Type B pancreatic cell (in vitro differentiated cells): ENCODE results near the gene GJB4. TPM values are rescaled to one million over a fixed set of nuclear protein-coding genes. Genes with fewer than 3 reads are reported as not detected.

Experiments used
- DNase-seq: peaks from one replicate; pipeline ENCODE4 v3.0.0; 2021; ENCODE audit warnings: mixed read lengths; ENCODE audit not compliant: unreplicated experiment; ENCODE audit errors: extremely low spot score
- H3K27ac Mint-ChIP-seq: 2 replicates; pipeline ENCODE4 v1.8.0; 2021; ENCODE audit warnings: mild to moderate bottlenecking, mixed read lengths
- H3K27me3 Mint-ChIP-seq: 2 replicates; pipeline ENCODE4 v1.8.0; 2021; ENCODE audit warnings: mixed read lengths
- H3K36me3 Mint-ChIP-seq: 2 replicates; pipeline ENCODE4 v1.8.0; 2021; ENCODE audit warnings: mixed read lengths
- H3K4me1 Mint-ChIP-seq: one replicate; pipeline ENCODE4 v1.8.0; 2021; ENCODE audit warnings: mixed read lengths; ENCODE audit not compliant: unreplicated experiment
- H3K4me3 Mint-ChIP-seq: 2 replicates; pipeline ENCODE4 v1.8.0; 2021; ENCODE audit warnings: mild to moderate bottlenecking, mixed read lengths
- H3K9me3 Mint-ChIP-seq: 2 replicates; pipeline ENCODE4 v1.8.0; 2021; ENCODE audit warnings: mixed read lengths
- total RNA-seq: library from RNA; stranded (reverse); gene quantifications from 2 replicates; pipeline ENCODE4 v1.2.1, GENCODE V29; 2021; ENCODE audit warnings: low replicate concordance
- TF ChIP-seq, protein P1 (sequence below): fragments of 200-600 bp; sonication (generic); conservative IDR thresholded peaks from 2 replicates; pipeline ENCODE4 v1.5.0; 2021; ENCODE audit warnings: antibody characterized with exemption, mild to moderate bottlenecking

GJB4 gene
- total RNA-seq, 1 donor from 2014 or later = 0.48 TPM

GRCh38 chr1:34742667-34743270 is 16.8 kb upstream of the GJB4 start:
- DNase-seq = peak; percentile 92
- H3K27me3 Mint-ChIP-seq = peaks cover 31% of the 10 kb centered on the region
- no peak overlapping the region for H3K4me3 Mint-ChIP-seq
- peaks cover 5% of the 10 kb centered on the region for H3K4me1 Mint-ChIP-seq
- TF ChIP-seq, protein P1, sequence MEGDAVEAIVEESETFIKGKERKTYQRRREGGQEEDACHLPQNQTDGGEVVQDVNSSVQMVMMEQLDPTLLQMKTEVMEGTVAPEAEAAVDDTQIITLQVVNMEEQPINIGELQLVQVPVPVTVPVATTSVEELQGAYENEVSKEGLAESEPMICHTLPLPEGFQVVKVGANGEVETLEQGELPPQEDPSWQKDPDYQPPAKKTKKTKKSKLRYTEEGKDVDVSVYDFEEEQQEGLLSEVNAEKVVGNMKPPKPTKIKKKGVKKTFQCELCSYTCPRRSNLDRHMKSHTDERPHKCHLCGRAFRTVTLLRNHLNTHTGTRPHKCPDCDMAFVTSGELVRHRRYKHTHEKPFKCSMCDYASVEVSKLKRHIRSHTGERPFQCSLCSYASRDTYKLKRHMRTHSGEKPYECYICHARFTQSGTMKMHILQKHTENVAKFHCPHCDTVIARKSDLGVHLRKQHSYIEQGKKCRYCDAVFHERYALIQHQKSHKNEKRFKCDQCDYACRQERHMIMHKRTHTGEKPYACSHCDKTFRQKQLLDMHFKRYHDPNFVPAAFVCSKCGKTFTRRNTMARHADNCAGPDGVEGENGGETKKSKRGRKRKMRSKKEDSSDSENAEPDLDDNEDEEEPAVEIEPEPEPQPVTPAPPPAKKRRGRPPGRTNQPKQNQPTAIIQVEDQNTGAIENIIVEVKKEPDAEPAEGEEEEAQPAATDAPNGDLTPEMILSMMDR = peak; percentile 98
- no peak overlapping the region for H3K27ac Mint-ChIP-seq
- H3K36me3 Mint-ChIP-seq = no peaks in the 10 kb centered on the region
- H3K9me3 Mint-ChIP-seq = no peaks in the 10 kb centered on the region

- DNase-seq = no peak
- H3K4me1 Mint-ChIP-seq = peaks cover 5% of the 10 kb centered on the region
- H3K4me3 Mint-ChIP-seq = no peak overlapping the region
- H3K27me3 Mint-ChIP-seq = peaks cover 41% of the 10 kb centered on the region
- H3K9me3 Mint-ChIP-seq = no peaks in the 10 kb centered on the region
- H3K36me3 Mint-ChIP-seq = no peaks in the 10 kb centered on the region
- TF ChIP-seq, protein P1 = no peak
- H3K27ac Mint-ChIP-seq = no peak overlapping the region
These were observed 15.8 kb upstream of the GJB4 start for GRCh38 chr1:34743775-34744174.

DNA sequence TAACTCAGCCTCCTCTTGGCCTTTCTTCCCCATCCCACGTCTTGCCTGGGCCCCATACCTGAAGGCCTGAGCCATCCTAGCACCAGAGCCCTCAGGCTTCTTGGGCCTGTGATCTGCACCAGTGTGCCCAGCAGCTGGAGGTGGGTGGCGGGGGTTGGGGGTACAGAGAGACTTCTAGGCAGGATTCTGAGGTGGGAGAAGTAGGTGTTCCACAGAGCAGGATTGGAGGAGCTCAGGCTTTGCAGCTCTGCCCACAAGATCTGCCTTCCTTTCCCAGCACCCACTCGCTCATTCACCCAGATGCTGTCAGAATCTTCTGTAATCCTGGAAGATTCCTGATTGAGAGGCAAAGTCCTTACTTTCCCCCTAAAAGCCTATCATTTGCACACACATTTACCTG is 14.7 kb upstream of the GJB4 start:
- H3K27ac Mint-ChIP-seq = no peak overlapping the region
- DNase-seq = no peak
- H3K4me3 Mint-ChIP-seq = no peak overlapping the region
- no peaks in the 10 kb centered on the region for H3K9me3 Mint-ChIP-seq
- TF ChIP-seq, protein P1 = no peak
- H3K4me1 Mint-ChIP-seq = peaks cover 5% of the 10 kb centered on the region
- no peaks in the 10 kb centered on the region for H3K36me3 Mint-ChIP-seq
- peaks cover 49% of the 10 kb centered on the region for H3K27me3 Mint-ChIP-seq

DNA sequence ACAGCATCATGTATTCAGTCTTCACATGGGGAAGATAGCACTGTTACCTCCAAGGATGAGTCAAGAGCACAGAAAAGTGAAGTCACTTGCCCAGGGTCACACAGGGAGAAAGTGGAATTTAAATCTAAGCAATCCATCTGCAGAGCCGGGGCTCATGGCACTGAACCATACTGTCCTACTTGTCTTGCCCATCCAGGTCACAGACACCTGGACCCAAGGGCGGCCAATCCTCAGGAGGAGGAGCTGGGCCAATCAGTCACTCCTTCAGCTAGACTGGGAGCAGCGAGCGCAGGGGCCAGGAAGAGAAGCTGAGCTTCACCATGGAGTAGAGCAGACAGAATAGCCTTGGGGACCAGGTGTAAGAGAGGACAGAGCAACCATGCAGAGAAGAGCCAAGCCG is 13.9 kb upstream of the GJB4 start:
- H3K4me3 Mint-ChIP-seq = no peak overlapping the region
- no peaks in the 10 kb centered on the region for H3K4me1 Mint-ChIP-seq
- peaks cover 48% of the 10 kb centered on the region for H3K27me3 Mint-ChIP-seq
- H3K27ac Mint-ChIP-seq = no peak overlapping the region
- DNase-seq = no peak
- H3K9me3 Mint-ChIP-seq = no peaks in the 10 kb centered on the region
- no peaks in the 10 kb centered on the region for H3K36me3 Mint-ChIP-seq
- TF ChIP-seq, protein P1 = no peak

DNA sequence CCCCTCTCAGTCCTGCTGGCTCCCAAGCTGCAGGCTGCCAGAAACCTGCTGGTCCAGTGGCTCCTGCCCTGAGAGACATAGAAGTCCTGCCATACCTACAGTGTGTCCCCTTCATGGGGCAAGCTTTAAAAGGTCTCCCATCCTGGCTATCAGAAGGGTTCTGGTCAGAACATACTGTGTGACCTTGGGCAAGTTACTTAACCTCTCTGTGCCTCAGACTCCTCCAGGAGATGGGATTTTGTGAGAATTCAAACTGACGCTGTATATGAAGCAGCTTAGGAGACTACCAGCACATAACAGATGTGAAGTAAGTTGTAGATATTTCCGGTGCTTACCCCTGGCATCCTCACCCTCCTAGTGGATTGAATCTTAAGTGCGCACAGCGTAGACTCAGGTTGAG is 13.4 kb upstream of the GJB4 start:
- H3K9me3 Mint-ChIP-seq = no peaks in the 10 kb centered on the region
- no peak overlapping the region for H3K4me3 Mint-ChIP-seq
- TF ChIP-seq, protein P1 = no peak
- H3K27me3 Mint-ChIP-seq = peaks cover 49% of the 10 kb centered on the region
- no peak for DNase-seq
- H3K27ac Mint-ChIP-seq = no peak overlapping the region
- H3K4me1 Mint-ChIP-seq = no peaks in the 10 kb centered on the region
- no peaks in the 10 kb centered on the region for H3K36me3 Mint-ChIP-seq
